HG03135 (cell line): Measurements from ENCODE around the gene RPUSD3.
"Not testable (repeated sequence)": the region's sequence is repeated elsewhere in the genome, so short reads cannot be mapped to it uniquely, and the experiment has no call there.

Source experiments
- ATAC-seq: cut with Tn5 transposase; IDR thresholded peaks from one replicate; pipeline ENCODE4 v1.9.1; 2021; ENCODE audit warnings: mild to moderate bottlenecking, moderate library complexity; ENCODE audit not compliant: unreplicated experiment

RPUSD3 gene

GRCh38 chr3:9866639-9867038 is 22.8 kb upstream of the RPUSD3 start:
- ATAC-seq, result no peak

DNA sequence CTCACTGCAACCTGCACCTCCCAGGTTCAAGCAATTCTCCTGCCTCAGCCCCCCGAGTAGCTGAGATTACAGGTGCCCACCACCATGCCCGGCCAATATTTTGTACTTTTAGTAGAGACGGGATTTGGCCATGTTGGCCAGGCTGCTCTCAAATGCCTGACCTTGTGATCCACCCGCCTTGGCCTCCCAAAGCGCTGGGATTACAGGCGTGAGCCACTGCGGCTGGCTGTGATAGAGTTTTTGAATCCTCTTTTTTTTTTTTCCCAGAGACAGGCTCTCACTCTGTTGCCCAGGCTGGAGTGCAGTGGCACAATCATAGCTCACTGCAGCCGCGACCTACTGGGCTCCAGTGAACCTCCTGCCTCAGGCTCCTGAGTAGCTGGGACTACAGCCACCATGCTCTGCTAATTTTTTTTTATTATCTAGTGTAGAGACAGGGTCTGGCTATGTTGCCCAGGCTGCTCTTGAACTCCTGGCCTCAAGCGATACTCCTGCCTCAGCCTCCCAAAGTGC is 21.4 kb upstream of the RPUSD3 start:
- not testable (repeated sequence) for ATAC-seq

- no peak for ATAC-seq
These were observed 20.6 kb upstream of the RPUSD3 start for GRCh38 chr3:9864200-9864927.

GRCh38 chr3:9863058-9863772 is 19.4 kb upstream of the RPUSD3 start:
- no peak for ATAC-seq

DNA sequence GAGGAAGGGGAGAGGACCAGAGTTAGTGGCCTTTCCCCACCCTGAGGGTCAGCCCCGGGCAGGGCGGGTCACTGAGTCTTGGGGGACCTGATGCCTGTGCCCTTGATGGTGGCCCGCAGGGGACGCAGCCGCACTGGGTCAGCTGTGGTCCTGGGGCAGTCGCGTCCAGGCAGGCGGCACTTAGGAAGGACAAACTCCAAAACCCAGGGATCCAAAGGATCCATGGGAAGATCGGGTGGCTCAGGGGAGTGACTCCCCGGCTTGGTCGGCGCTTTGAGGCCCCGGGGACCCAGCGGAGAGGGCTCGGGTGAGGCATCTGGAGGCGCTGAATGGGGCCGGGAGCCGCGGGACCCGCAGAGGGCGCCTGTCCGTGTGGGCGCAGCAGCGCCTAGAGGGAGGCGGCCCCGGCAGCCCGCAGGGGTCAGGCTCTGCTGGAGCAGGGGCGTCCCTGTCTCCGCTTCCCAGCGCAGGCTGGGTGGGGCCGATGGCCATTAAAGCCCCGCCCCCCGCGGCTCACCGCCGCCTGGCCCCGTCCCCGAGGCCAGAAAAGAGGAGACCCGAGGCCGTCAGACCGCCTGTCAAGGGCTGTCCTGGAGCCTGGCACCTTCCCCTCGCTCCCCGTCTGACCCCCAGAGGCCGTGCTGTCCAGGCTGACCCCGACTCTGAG is 18.7 kb upstream of the RPUSD3 start:
- ATAC-seq, result no peak

- ATAC-seq, result no peak
These were observed 17.9 kb upstream of the RPUSD3 start for GRCh38 chr3:9861626-9862130.

GRCh38 chr3:9861201-9861600 is 17.4 kb upstream of the RPUSD3 start:
- ATAC-seq, result no peak

DNA sequence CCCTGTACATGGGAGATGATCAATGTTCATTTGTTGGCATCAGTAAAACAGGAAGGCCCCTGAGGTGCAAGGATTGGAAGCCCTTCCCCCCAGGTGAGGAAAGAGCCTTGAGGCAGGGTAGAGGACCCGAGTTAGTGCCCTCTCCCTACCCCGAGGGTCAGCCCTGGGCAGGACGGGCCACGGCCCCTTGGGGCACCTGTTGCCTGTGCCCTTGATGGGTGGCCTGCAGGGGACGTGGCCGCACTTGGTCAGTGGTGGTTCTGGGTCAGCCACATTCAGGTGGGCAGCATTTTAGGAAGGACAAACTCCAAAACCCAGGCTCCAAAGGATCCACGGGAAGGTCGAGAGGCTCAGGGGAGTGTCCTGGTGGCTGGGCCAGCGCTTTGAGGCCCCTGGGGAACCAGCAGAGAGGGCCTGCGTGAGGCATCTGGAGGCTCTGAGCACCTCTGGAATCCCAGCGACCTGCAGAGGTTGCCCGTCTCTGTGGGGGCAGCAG is 15.8 kb upstream of the RPUSD3 start:
- no peak for ATAC-seq

GRCh38 chr3:9855594-9855993 is 11.8 kb upstream of the RPUSD3 start:
- ATAC-seq, result no peak

DNA sequence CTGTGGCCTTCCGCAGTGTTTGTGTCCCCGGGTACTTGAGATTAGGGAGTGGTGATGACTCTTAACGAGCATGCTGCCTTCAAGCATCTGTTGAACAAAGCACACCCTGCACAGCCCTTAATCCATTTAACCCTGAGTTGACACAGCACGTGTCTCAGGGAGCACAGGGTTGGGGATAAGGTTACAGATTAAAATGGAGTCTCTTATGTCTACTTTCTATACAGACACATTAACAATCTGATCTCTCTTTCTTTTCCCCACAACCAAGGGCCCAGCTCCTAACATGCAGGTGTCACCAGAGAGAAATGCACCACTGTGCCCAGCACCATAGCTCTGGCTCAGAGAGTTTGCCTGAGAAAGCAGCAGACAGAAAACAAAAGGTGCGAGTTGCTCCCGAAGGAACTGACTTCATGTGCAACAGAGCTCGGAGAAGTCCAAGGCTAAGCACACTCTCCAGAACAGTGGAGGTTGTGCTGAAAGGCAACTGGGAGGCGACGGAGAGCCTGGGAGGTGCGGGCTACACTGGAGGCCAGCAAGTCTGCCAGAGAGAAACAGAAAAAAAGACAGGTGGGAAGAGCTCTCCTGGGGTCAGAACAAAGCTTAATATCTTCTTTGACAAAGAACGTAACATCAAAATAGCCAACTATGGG is 10.6 kb upstream of the RPUSD3 start:
- ATAC-seq, result not testable (repeated sequence)

DNA sequence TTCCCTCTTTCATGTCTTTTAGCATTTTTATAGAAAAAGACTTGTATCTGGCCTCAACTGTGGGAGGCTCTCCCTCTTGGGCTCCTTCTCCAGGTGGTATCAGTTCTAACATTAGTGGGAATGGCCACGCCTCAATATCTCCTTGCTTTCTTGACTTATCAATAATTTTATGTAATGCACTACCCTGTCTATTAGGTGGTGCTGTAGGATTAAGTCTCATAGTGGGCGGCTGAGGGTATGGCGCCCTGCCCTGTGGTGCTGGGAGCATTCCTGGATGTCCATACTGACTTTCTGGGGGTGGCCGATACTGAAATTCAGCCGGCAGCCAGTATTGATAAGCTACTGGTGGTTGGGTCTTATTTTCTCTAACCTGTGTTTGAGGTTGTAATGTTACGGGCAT is 8.7 kb upstream of the RPUSD3 start:
- ATAC-seq, result no peak

DNA sequence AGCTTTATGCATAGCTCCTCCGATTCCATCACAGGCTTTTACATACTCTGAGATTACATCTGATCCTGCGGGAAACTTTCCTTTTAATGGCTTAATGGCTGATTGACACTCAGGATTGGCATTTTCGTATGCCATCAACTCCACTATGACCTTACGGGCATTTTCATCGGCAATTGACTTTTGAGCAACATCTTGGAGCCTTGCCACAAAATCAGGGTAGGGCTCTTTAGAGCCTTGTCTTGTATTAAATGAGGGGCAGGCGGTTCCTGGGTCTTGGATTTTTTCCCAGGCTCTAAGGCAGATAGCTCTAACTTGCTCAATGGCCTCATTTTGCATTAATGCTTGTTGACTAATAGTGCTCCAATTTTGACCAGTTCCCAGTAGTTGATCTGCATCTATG is 8.1 kb upstream of the RPUSD3 start:
- ATAC-seq, result not testable (repeated sequence)

DNA sequence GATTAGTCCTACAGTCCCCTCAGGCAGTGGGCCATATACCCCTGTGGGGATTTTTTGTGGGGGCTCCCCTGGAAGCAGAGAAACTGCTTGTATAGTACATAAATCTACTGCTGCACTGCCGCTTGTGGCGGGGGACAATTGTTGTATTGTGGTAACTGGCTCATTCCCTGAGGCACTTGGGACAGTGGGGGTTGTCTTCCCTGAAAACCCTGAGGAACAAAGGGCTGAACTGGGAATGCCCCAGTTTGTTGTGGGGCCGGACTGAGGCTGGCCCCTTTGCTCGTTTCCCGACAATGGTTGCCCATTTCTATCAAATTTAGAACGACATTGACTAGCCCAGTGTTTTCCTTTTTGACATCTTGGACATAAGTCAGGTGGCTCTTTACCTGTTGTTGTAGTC is 7.6 kb upstream of the RPUSD3 start:
- not testable (repeated sequence) for ATAC-seq

DNA sequence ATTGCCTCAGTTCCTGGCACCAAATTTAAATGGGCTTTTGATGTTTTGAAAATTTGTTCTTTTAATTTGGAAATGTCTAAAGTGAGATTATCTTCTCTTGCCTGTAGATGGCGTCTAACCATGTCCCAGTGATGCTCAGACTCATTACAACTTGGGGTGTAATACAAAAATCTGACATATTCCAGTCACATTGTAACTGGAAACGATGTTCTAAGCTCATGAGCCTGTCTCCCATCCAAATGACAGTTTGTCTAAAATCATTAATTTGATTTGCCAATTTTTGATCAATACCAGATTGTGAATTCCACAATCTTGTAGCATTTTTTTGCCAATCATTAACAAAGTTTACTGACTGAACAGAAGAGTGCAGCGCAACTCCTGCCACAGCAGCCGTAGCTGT is 5.1 kb upstream of the RPUSD3 start:
- not testable (repeated sequence) for ATAC-seq

DNA sequence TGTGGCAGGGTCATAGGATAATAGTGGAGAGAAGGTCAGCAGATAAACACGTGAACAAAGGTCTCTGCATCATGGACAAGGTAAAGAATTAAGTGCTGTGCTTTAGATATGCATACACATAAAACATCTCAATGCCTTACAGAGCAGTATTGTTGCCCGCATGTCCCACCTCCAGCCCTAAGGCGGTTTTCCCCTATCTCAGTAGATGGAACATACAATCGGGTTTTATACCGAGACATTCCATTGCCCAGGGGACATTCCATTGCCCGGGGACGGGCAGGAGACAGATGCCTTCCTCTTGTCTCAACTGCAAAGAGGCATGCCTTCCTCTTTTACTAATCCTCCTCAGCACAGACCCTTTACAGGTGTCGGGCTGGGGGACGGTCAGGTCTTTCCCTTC is 4.1 kb upstream of the RPUSD3 start:
- ATAC-seq, result not testable (repeated sequence)

GRCh38 chr3:9846931-9847488 is 3.2 kb upstream of the RPUSD3 start:
- ATAC-seq, result no peak

DNA sequence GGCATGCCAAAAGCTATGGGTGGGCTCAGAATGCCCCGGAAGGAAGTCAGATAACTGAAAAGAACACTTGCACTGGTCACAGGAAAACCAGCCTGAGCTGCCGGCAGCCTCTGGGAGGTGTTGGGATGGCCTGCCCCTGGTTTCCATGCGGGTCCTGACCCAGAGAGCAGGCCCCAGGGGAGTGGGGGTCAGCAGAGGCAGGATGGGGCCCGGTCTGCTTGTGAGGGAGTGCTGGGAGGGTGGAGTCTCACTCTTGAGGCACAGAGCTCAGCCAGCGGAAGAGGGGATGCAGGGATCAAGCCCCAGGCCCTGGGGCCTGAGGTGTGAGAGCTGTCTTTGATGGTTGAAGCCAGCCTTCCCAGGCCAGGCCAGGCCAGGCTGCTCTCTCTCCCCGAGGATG is 2.4 kb upstream of the RPUSD3 start:
- no peak for ATAC-seq

- no peak for ATAC-seq
These were observed 2.8 kb downstream of the RPUSD3 start for GRCh38 chr3:9841015-9841414.

GRCh38 chr3:9838856-9839255 is 5.0 kb downstream of the RPUSD3 start:
- no peak for ATAC-seq
